ENCODE measurements around the gene TUBB4B. TPM values are rescaled to one million over a fixed set of nuclear protein-coding genes. Genes with fewer than 3 reads are reported as not detected.

TUBB4B gene
- total RNA-seq, 2 experiments from 2014 or later, result 417 to 443 TPM

DNA sequence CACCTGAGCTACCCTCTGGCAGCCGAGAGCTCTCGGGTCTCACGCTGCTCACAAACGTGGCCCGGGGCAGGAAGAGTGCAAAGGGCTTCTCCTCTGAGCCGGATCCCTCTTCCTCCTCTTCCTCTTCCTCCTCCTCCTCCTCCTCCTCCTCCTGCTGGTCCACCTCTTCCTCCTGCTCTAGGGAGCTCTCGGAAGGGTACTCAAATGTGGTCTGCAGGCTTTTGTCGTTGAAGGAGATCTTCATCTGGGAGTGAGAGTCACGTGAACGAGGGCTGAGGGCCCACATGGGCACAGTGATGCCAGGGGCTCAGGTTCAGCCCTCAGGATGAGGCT is 48.7 kb upstream of the TUBB4B start:
- Histone ChIP-seq H3K9me3 (ENCODE audit: low read length) (no peaks in the 10 kb centered on the region), H3K79me2 (ENCODE audit: insufficient read depth, low read depth, low read length) (peaks cover 20% of the 10 kb centered on the region), H3K4me2 (ENCODE audit: low read length) (no peak overlapping the region), H4K20me1 (ENCODE audit: insufficient read depth, low read length) (peaks cover 2% of the 10 kb centered on the region; the same call in 1 of the 2 replicates), H3K27ac (ENCODE audit: low read depth, low read length, poor library complexity, severe bottlenecking) (no peak overlapping the region), H3K9me2 (ENCODE audit: insufficient read depth, low read length) (no peaks in the 10 kb centered on the region), H3K4me3 (ENCODE audit: low read depth, low read length, poor library complexity, severe bottlenecking) (no peak overlapping the region), H3K4me1 (ENCODE audit: insufficient read depth, low read length, poor library complexity, severe bottlenecking) (peaks cover 15% of the 10 kb centered on the region), H2AFZ (ENCODE audit: low read length) (no peak overlapping the region), H3K36me3 (ENCODE audit: insufficient read depth, low read length) (peaks cover 20% of the 10 kb centered on the region; the same call in 1 of the 2 replicates)
- TF ChIP-seq, protein P1, sequence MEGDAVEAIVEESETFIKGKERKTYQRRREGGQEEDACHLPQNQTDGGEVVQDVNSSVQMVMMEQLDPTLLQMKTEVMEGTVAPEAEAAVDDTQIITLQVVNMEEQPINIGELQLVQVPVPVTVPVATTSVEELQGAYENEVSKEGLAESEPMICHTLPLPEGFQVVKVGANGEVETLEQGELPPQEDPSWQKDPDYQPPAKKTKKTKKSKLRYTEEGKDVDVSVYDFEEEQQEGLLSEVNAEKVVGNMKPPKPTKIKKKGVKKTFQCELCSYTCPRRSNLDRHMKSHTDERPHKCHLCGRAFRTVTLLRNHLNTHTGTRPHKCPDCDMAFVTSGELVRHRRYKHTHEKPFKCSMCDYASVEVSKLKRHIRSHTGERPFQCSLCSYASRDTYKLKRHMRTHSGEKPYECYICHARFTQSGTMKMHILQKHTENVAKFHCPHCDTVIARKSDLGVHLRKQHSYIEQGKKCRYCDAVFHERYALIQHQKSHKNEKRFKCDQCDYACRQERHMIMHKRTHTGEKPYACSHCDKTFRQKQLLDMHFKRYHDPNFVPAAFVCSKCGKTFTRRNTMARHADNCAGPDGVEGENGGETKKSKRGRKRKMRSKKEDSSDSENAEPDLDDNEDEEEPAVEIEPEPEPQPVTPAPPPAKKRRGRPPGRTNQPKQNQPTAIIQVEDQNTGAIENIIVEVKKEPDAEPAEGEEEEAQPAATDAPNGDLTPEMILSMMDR (conservative IDR thresholded peaks at IDR 0.05; ENCODE audit: low read length), result no peak
- TF ChIP-seq EZH2phosphoT487 (IDR thresholded peaks at IDR 0.05; ENCODE audit: borderline replicate concordance, low read depth, low read length), result no peak
- intact Hi-C loops (cut with micrococcal nuclease; ENCODE audit: unreplicated experiment), result no loop called here
- BruUV-seq (replicated peaks), result no TSS peak
- POLR2A ChIA-PET, result no interaction called here
- CTCF ChIA-PET (ENCODE audit: unreplicated experiment), result interaction anchor here (0.6 to 0.7 kb wide), 2 partner anchors 16 to 65 kb away, joined by 3 read pairs; no protein-coding TSS in a partner anchor
- no peak for DNase-seq (ENCODE audit: low spot score)

DNA sequence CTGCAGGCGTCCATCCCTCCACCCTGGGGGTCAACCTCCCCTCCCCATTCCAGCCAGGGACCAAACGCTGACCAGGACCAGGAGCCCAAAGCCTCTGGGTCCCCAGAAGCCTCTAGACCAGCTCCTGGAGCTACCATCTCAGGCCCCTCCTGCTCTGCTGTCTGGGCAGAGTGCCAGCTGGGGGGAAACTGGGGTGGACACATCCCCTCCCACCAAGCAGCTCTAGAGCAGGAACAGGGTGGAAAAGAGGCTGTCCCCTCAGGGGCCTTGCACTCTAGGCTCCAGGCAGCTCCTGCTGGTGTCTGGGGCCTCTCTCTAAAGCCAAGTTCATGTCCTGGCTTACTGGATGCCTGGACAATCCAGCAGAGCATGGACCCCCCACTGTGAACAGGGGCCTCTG is 48.2 kb upstream of the TUBB4B start:
- intact Hi-C loops (cut with micrococcal nuclease; ENCODE audit: unreplicated experiment), result no loop called here
- no peak for TF ChIP-seq EZH2phosphoT487 (IDR thresholded peaks at IDR 0.05; ENCODE audit: borderline replicate concordance, low read depth, low read length)
- TF ChIP-seq, protein P1 (conservative IDR thresholded peaks at IDR 0.05; ENCODE audit: low read length), result no peak
- Histone ChIP-seq H2AFZ (ENCODE audit: low read length) (no peak overlapping the region), H3K27ac (ENCODE audit: low read depth, low read length, poor library complexity, severe bottlenecking) (no peak overlapping the region), H3K9me3 (ENCODE audit: low read length) (no peaks in the 10 kb centered on the region), H4K20me1 (ENCODE audit: insufficient read depth, low read length) (no peaks in the 10 kb centered on the region), H3K4me3 (ENCODE audit: low read depth, low read length, poor library complexity, severe bottlenecking) (no peak overlapping the region), H3K4me1 (ENCODE audit: insufficient read depth, low read length, poor library complexity, severe bottlenecking) (peaks cover 12% of the 10 kb centered on the region), H3K4me2 (ENCODE audit: low read length) (no peak overlapping the region), H3K36me3 (ENCODE audit: insufficient read depth, low read length) (peaks cover 20% of the 10 kb centered on the region; the same call in 1 of the 2 replicates), H3K9me2 (ENCODE audit: insufficient read depth, low read length) (no peaks in the 10 kb centered on the region), H3K79me2 (ENCODE audit: insufficient read depth, low read depth, low read length) (peaks cover 16% of the 10 kb centered on the region)
- ChIA-PET CTCF (ENCODE audit: unreplicated experiment) (interaction anchor here (0.5 to 0.7 kb wide), 4 partner anchors 11 to 66 kb away, joined by 3 to 4 read pairs (median 3); no protein-coding TSS in a partner anchor), POLR2A (no interaction called here)
- BruUV-seq (replicated peaks), result no TSS peak
- no peak for DNase-seq (ENCODE audit: low spot score)

DNA sequence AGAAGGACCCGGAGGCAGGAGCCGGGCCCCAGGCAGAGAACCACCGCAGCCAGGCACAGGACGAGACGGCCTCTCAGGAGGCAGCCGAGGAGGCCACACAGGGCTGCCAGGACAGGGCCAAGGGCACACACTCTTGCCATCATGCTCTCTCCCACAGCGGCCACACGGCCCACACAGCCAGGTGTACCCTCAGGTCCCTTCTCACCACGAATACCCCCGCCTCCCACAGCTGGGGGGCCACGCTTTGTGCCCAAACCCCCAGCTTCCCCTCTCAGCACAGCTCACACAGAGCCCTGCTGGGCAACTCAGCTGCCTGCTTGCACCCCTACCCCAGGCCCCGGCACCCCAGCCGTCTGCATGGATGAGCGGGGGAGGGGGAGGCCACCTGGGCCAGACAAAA is 47.3 kb upstream of the TUBB4B start:
- peaks cover 12% of the 10 kb centered on the region; the same call in 1 of the 2 replicates for H3K79me2 ChIP-seq (ENCODE audit: insufficient read depth, low read depth, low read length)
- no TSS peak for BruUV-seq (replicated peaks)
- no peak overlapping the region for H3K4me3 ChIP-seq (ENCODE audit: low read depth, low read length, poor library complexity, severe bottlenecking)
- no peak overlapping the region for H3K4me2 ChIP-seq (ENCODE audit: low read length)
- ChIA-PET CTCF (ENCODE audit: unreplicated experiment) (no interaction called here), POLR2A (no interaction called here)
- peaks cover 12% of the 10 kb centered on the region for H3K4me1 ChIP-seq (ENCODE audit: insufficient read depth, low read length, poor library complexity, severe bottlenecking)
- no peaks in the 10 kb centered on the region for H4K20me1 ChIP-seq (ENCODE audit: insufficient read depth, low read length)
- H3K27ac ChIP-seq (ENCODE audit: low read depth, low read length, poor library complexity, severe bottlenecking), result no peak overlapping the region
- H3K36me3 ChIP-seq (ENCODE audit: insufficient read depth, low read length), result peaks cover 20% of the 10 kb centered on the region; the same call in 1 of the 2 replicates
- H2AFZ ChIP-seq (ENCODE audit: low read length), result no peak overlapping the region
- intact Hi-C loops (cut with micrococcal nuclease; ENCODE audit: unreplicated experiment), result no loop called here
- TF ChIP-seq EZH2phosphoT487 (IDR thresholded peaks at IDR 0.05; ENCODE audit: borderline replicate concordance, low read depth, low read length), result no peak
- TF ChIP-seq, protein P1 (conservative IDR thresholded peaks at IDR 0.05; ENCODE audit: low read length), result no peak
- H3K9me3 ChIP-seq (ENCODE audit: low read length), result no peaks in the 10 kb centered on the region
- DNase-seq (ENCODE audit: low spot score), result no peak
- no peaks in the 10 kb centered on the region for H3K9me2 ChIP-seq (ENCODE audit: insufficient read depth, low read length)

Data from OCI-LY7 (cell line).